ENCODE results near the gene SLC17A3. TPM values are rescaled to one million over a fixed set of nuclear protein-coding genes. Genes with fewer than 3 reads are reported as not detected.

SLC17A3 gene, protein sequence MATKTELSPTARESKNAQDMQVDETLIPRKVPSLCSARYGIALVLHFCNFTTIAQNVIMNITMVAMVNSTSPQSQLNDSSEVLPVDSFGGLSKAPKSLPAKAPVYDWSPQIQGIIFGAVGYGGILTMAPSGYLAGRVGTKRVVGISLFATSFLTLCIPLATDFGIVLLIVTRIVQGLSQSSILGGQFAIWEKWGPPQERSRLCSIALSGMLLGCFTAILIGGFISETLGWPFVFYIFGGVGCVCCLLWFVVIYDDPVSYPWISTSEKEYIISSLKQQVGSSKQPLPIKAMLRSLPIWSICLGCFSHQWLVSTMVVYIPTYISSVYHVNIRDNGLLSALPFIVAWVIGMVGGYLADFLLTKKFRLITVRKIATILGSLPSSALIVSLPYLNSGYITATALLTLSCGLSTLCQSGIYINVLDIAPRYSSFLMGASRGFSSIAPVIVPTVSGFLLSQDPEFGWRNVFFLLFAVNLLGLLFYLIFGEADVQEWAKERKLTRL
- polyA plus RNA-seq (not detected in 2 replicates), polyA minus RNA-seq (not detected in 2 replicates)

DNA sequence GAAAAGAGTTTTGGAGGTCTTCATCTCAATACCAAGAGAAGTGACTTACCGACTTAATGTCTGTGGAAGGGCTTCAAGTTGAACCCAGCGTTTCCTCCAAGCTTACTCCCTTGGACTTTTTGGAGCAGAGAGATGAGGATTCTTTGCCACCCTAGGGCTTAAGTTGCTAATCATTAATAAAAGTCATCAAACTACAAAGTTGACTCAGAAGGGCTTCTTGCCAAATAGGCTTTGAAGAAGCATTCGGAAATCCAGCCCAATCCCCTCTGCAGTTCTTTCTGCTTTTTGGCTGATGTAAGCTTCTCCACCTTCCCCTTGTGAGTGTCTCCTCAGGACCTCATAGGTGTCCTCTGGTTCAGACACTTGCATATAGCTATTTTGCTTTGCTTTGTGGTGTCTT lies at the start of gene SLC17A3:
Gene SLC17A3, minus strand, starts transcription at position 126 of the 400 bp plus-strand sequence. CDS start 5,856 bp downstream, outside the sequence.
- Histone ChIP-seq H4K20me1 (ENCODE audit: insufficient read depth) (no peaks in the 10 kb centered on the region), H3K27ac (ENCODE audit: low read length) (no peak within 1 kb of the TSS), H3K36me3 (ENCODE audit: insufficient read depth, low read length) (no peaks in the 10 kb centered on the region), H3K4me2 (ENCODE audit: low read length) (no peak within 1 kb of the TSS), H3K4me3 (ENCODE audit: low read length) (no peak within 1 kb of the TSS), H3K9ac (ENCODE audit: low read length) (no peak within 1 kb of the TSS), H2AFZ (ENCODE audit: low read depth, low read length) (no peak within 1 kb of the TSS), H3K79me2 (replicated peaks; ENCODE audit: insufficient read depth, low read length) (no peaks in the 10 kb centered on the region), H3K9me3 (ENCODE audit: low read length) (no peaks in the 10 kb centered on the region), H3K27me3 (ENCODE audit: insufficient read depth, low read depth, low read length) (no peaks in the 10 kb centered on the region), H3F3A (ENCODE audit: insufficient read depth, low read length, poor library complexity, severe bottlenecking) (no peaks in the 10 kb centered on the region), H3K9me2 (ENCODE audit: insufficient read depth, low read length) (no peaks in the 10 kb centered on the region)
- TF ChIP-seq, protein P1, sequence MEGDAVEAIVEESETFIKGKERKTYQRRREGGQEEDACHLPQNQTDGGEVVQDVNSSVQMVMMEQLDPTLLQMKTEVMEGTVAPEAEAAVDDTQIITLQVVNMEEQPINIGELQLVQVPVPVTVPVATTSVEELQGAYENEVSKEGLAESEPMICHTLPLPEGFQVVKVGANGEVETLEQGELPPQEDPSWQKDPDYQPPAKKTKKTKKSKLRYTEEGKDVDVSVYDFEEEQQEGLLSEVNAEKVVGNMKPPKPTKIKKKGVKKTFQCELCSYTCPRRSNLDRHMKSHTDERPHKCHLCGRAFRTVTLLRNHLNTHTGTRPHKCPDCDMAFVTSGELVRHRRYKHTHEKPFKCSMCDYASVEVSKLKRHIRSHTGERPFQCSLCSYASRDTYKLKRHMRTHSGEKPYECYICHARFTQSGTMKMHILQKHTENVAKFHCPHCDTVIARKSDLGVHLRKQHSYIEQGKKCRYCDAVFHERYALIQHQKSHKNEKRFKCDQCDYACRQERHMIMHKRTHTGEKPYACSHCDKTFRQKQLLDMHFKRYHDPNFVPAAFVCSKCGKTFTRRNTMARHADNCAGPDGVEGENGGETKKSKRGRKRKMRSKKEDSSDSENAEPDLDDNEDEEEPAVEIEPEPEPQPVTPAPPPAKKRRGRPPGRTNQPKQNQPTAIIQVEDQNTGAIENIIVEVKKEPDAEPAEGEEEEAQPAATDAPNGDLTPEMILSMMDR (IDR thresholded peaks at IDR 0.05; ENCODE audit: poor library complexity, severe bottlenecking): no peak
- TF ChIP-seq EZH2 (IDR thresholded peaks at IDR 0.05; ENCODE audit: borderline replicate concordance, insufficient read depth, low read length, poor library complexity, severe bottlenecking) (no peak), POLR2AphosphoS5 (IDR thresholded peaks at IDR 0.05) (no peak), MXI1 (conservative IDR thresholded peaks at IDR 0.05; ENCODE audit: poor library complexity, severe bottlenecking) (no peak), EP300 (conservative IDR thresholded peaks at IDR 0.05; ENCODE audit: poor library complexity, severe bottlenecking) (no peak), SMC3 (conservative IDR thresholded peaks at IDR 0.05; ENCODE audit: poor library complexity) (no peak)
- TF ChIP-seq, protein P2, sequence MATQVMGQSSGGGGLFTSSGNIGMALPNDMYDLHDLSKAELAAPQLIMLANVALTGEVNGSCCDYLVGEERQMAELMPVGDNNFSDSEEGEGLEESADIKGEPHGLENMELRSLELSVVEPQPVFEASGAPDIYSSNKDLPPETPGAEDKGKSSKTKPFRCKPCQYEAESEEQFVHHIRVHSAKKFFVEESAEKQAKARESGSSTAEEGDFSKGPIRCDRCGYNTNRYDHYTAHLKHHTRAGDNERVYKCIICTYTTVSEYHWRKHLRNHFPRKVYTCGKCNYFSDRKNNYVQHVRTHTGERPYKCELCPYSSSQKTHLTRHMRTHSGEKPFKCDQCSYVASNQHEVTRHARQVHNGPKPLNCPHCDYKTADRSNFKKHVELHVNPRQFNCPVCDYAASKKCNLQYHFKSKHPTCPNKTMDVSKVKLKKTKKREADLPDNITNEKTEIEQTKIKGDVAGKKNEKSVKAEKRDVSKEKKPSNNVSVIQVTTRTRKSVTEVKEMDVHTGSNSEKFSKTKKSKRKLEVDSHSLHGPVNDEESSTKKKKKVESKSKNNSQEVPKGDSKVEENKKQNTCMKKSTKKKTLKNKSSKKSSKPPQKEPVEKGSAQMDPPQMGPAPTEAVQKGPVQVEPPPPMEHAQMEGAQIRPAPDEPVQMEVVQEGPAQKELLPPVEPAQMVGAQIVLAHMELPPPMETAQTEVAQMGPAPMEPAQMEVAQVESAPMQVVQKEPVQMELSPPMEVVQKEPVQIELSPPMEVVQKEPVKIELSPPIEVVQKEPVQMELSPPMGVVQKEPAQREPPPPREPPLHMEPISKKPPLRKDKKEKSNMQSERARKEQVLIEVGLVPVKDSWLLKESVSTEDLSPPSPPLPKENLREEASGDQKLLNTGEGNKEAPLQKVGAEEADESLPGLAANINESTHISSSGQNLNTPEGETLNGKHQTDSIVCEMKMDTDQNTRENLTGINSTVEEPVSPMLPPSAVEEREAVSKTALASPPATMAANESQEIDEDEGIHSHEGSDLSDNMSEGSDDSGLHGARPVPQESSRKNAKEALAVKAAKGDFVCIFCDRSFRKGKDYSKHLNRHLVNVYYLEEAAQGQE (IDR thresholded peaks at IDR 0.05; ENCODE audit: borderline replicate concordance): no peak

DNA sequence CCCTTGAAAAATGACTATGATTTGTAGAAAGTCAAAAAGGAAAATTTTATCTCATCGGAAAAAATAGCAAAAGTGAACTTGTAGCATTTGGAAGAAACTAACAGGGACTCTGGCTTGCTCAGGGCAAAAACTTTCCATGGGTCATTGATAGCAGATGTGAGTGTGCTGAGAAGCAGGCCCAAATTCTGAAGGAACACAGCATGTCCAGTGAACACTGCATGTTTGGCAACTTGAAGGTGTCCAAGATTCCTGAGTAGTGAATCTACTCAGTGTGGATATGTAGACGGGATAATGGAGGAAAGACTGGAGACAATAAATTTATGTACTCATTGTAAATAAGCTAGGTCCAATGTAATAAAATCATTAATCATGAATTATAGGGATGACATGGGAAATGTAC lies 48.3 kb upstream of the SLC17A3 start:
- Histone ChIP-seq H3K27me3 (ENCODE audit: insufficient read depth, low read depth, low read length) (no peaks in the 10 kb centered on the region), H3K4me2 (ENCODE audit: low read length) (no peak overlapping the region), H2AFZ (ENCODE audit: low read depth, low read length) (no peak overlapping the region), H3K36me3 (ENCODE audit: insufficient read depth, low read length) (no peaks in the 10 kb centered on the region), H3K4me3 (ENCODE audit: low read length) (no peak overlapping the region), H3F3A (ENCODE audit: insufficient read depth, low read length, poor library complexity, severe bottlenecking) (no peaks in the 10 kb centered on the region), H3K9me3 (ENCODE audit: low read length) (no peaks in the 10 kb centered on the region), H3K79me2 (replicated peaks; ENCODE audit: insufficient read depth, low read length) (no peaks in the 10 kb centered on the region), H4K20me1 (ENCODE audit: insufficient read depth) (no peaks in the 10 kb centered on the region), H3K9me2 (ENCODE audit: insufficient read depth, low read length) (no peaks in the 10 kb centered on the region), H3K27ac (ENCODE audit: low read length) (no peak overlapping the region), H3K9ac (ENCODE audit: low read length) (no peak overlapping the region)
- TF ChIP-seq RAD21 (conservative IDR thresholded peaks at IDR 0.05) (no peak), MXI1 (conservative IDR thresholded peaks at IDR 0.05; ENCODE audit: poor library complexity, severe bottlenecking) (no peak), EP300 (conservative IDR thresholded peaks at IDR 0.05; ENCODE audit: poor library complexity, severe bottlenecking) (no peak), POLR2AphosphoS5 (IDR thresholded peaks at IDR 0.05) (no peak), EZH2 (IDR thresholded peaks at IDR 0.05; ENCODE audit: borderline replicate concordance, insufficient read depth, low read length, poor library complexity, severe bottlenecking) (no peak), TAF1 (IDR thresholded peaks at IDR 0.05; ENCODE audit: low read depth) (no peak)
- TF ChIP-seq, protein P1 (IDR thresholded peaks at IDR 0.05; ENCODE audit: poor library complexity, severe bottlenecking): no peak
